NOMO-1 treated with DMSO at 0.1 percent for 48 hours (cell line): Measurements from ENCODE around the gene PCSK7.

Source experiments
- DNase-seq: peaks from one replicate; lab custom pipeline; 2025; ENCODE audit not compliant: unreplicated experiment; lab: John Stamatoyannopoulos, UW

Gene PCSK7

DNA sequence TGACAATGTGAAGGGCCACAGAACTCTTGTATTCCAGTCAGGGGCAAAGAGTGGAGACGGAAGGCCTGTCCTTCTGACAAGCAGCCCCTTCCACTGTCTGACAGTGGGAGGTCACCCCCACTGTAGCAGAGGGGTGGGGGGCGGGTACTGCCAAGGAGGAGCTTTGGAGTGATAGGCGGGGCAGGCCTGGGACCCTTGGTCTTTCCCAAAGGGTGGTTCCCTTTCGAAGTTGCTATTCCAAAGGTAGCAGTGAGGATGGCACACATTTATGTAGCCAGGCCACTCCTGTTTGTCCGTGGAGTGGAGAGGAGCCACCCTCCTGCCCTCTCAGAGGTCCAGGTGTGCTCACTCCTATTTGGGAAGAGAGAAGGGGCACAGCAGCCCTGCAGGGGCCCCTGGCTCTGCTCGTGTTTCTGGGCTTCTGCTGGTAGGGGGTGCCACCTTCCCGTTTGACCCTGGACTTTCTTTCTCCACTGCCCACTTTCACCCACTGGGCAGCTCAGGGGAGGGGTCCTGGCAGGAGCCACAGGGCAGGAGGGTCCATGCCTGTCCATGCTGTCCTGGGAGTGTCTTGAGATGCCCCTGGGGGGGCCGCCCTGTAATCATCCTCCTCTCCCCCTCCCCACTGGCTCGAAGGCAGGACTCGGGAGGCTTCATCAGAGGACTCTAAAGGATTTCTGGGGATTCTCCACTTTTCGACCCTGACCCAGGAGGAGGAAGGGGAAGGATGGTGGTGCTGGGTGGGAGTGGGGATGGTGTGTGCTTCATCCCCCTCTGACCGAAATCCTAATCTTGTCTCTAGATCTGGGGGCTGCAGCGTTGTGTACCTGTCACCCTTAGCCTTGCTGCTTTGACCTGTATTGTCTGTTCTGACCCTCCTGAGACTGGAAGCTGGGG, 31.7 kb downstream of the PCSK7 start:
- no peak for DNase-seq

GRCh38 chr11:117199053-117199915, 32.6 kb downstream of the PCSK7 start, which contains the start of gene TAGLN:
Gene TAGLN (plus strand): TSS chr11:117199370. CDS start chr11:117203014, 3,644 bp downstream.
- no peak for DNase-seq

DNA sequence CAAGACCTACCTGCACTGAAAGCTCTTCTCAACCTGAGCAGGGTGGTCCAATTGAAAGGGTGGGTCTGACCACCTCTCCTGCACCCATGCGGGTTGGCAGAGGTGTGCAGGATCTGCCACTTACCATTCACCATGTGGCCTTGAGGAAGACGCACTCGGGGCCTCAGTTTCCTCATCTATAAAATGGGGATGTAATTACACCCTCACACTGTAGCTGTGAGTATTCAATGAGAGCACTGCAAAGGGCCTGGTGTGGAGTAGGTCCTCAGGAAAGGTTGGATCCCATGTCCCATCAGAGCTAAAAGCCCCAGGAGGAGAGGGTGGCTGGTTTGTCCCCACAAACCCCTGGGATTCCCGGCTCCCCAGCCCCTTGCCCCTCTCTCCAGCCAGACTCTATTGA, 33.3 kb downstream of the PCSK7 start:
- no peak for DNase-seq

GRCh38 chr11:117197516-117198456, 34.1 kb downstream of the PCSK7 start:
- DNase-seq = no peak

DNA sequence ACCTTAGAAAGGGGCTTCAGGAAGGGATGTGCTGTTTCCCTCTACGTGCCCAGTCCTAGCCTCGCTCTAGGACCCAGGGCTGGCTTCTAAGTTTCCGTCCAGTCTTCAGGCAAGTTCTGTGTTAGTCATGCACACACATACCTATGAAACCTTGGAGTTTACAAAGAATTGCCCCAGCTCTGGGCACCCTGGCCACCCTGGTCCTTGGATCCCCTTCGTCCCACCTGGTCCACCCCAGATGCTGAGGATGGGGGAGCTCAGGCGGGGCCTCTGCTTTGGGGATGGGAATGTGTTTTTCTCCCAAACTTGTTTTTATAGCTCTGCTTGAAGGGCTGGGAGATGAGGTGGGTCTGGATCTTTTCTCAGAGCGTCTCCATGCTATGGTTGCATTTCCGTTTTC, 34.9 kb downstream of the PCSK7 start:
- DNase-seq = no peak

- DNase-seq = no peak
Observed at GRCh38 chr11:117195761-117196160, 36.1 kb downstream of the PCSK7 start.

- DNase-seq = no peak
Observed at GRCh38 chr11:117195258-117195657, 36.6 kb downstream of the PCSK7 start.

- no peak for DNase-seq
Observed at GRCh38 chr11:117194267-117194666, 37.6 kb downstream of the PCSK7 start.

- no peak for DNase-seq
Observed at GRCh38 chr11:117193130-117194020, 38.5 kb downstream of the PCSK7 start.

DNA sequence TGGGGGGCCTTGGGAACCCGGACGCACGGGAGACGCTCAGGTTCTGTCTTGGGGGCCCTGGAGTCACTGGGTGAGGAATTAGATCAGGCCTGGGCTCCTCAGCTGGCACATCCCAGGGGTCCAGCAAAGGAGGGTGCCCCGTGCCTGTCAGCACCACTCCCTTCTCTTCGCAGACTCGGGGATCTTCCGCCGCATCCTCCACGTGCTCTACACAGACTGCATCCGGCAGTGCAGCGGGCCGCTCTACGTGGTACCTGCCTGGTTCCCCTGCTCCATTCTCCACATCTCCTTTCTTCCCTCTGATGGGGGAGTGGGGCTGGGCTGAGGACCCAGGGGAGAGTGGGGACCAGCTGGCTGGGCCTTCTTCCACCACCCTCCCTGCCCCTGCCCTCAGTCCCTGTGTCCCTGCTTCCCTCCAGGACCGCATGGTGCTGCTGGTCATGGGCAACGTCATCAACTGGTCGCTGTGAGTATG, 39.4 kb downstream of the PCSK7 start:
- no peak for DNase-seq

DNA sequence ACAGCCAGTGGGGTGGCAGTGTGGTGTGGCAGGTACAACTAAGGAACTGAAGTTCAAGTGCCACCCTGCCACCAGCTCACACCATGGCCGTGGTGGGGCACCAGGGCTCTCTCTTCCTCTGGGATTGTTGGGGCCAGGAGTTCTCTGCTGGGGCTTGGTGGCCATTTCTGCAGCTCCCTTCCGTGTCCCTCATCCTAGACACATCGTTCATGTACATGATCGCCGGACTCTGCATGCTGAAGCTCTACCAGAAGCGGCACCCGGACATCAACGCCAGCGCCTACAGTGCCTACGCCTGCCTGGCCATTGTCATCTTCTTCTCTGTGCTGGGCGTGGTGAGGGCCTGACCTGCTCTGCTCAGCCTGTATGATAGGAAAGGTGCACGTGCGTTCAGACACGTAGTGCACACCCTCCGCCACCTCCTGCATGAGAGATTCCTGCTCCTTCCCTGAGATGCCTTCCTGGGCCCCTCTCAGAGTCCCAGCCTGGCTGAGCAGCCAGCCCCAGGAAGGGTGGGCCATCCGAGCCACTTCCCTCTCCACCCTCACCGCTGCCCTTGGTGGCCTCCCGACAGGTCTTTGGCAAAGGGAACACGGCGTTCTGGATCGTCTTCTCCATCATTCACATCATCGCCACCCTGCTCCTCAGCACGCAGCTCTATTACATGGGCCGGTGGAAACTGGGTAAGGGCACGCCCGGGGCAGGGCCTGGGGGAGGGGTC, 40.0 kb downstream of the PCSK7 start:
- no peak for DNase-seq

DNA sequence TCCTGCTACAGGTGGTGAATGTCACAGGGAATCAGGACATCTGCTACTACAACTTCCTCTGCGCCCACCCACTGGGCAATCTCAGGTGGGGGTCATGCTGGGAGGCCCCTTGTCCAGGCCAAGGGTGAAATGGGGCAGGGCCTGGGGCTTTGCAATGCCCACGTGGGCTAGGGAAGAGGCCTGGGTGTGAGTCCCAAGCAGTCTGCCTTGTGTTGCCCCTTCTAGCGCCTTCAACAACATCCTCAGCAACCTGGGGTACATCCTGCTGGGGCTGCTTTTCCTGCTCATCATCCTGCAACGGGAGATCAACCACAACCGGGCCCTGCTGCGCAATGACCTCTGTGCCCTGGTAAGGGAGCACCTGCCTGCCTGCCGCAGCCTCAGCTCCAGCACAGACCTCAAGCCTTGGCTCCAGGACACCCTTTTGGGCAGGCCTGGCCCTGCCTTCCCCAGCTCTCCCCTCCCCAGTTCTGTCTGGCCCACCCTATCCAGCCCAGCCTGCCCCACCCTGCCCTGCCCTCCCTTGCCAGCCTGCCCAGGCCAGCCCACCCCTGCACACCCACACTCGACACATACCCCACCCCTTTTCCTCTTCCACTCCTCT, 41.8 kb downstream of the PCSK7 start:
- no peak for DNase-seq

DNA sequence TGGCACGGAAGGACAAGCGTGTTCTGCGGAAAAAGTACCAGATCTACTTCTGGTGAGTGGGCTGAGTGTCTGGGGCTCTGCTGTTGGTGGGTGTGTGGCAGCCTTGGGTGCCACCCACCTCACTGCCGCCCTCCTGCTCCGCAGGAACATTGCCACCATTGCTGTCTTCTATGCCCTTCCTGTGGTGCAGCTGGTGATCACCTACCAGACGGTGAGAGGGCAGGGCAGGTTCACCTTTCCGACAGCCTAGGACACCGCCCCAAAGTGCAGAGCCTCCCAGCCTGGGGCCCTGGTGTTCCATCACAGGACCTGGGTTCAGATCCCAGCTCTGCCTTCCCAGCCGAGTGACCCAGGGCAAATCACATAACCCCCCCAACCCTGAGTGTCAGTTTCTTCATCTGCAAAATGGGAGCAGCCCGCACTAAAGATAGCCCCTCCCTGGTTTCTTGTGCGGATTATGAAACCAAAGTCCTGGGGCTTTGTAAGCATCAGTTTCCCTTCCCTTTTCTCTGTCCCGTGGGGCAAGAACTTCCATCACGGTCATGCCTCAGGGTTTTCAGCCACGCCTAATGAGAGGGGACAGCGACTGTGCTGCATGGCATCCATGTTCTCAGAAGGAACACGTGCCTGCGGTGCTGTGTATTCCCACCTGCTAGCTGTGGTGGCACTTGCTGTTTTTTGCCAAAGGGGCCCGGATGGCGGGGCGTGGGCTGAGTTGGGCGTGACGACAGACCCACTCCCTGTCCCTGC, 42.5 kb downstream of the PCSK7 start:
- DNase-seq = peak; percentile 94

GRCh38 chr11:117188620-117189081, 43.2 kb downstream of the PCSK7 start:
- no peak for DNase-seq

GRCh38 chr11:117187799-117188481, 43.9 kb downstream of the PCSK7 start:
- no peak for DNase-seq

- no peak for DNase-seq
Observed at GRCh38 chr11:117187428-117187798, 44.5 kb downstream of the PCSK7 start.

GRCh38 chr11:117187007-117187406, 44.9 kb downstream of the PCSK7 start:
- DNase-seq = no peak
